WTC11 (cell line): ENCODE data around the gene GEMIN7.

Experiments
- ARID4B ChIP-seq: sonication (generic); formaldehyde crosslinking; IDR thresholded peaks from 2 replicates; pipeline ENCODE4 v1.8.0; 2023; ENCODE audit warnings: missing genetic modification reagents, mild to moderate bottlenecking, borderline replicate concordance
- ATF6 ChIP-seq: sonication (generic); formaldehyde crosslinking; IDR thresholded peaks from 2 replicates; pipeline ENCODE4 v1.8.1; 2023; ENCODE audit warnings: mild to moderate bottlenecking, missing genetic modification reagents
- CTCF ChIP-seq: fragments of 200-600 bp; IDR thresholded peaks from 2 replicates; pipeline ENCODE4 v1.8.0; 2022; ENCODE audit warnings: antibody characterized with exemption
- ELF4 ChIP-seq: sonication (generic); formaldehyde crosslinking; IDR thresholded peaks from 2 replicates; pipeline ENCODE4 v1.8.1; 2022; ENCODE audit warnings: low read depth, mild to moderate bottlenecking, moderate library complexity, missing genetic modification reagents
- ERG ChIP-seq: fragments of 250-450 bp; sonication (Bioruptor Pico); IDR thresholded peaks from 2 replicates; pipeline ENCODE4 v1.8.0; 2021; ENCODE audit warnings: mild to moderate bottlenecking
- MAX ChIP-seq: sonication (generic); formaldehyde crosslinking; IDR thresholded peaks from 2 replicates; pipeline ENCODE4 v1.8.0; 2022; ENCODE audit warnings: mild to moderate bottlenecking, missing genetic modification reagents
- NR3C1 ChIP-seq: sonication (generic); formaldehyde crosslinking; conservative IDR thresholded peaks from 2 replicates; pipeline ENCODE4 v1.8.1; 2023; ENCODE audit warnings: low read depth, mild to moderate bottlenecking, missing genetic modification reagents
- PRDM15 ChIP-seq: sonication (generic); formaldehyde crosslinking; IDR thresholded peaks from 2 replicates; pipeline ENCODE4 v1.8.0; 2022; ENCODE audit warnings: missing genetic modification reagents

GRCh38 chr19:45035755-45036154, 43.3 kb upstream of the GEMIN7 start:
- TF ChIP-seq MAX (CRISPR knock-in tag) (no peak), ELF4 (CRISPR knock-in tag) (no peak), CTCF (no peak), ATF6 (CRISPR knock-in tag) (no peak), NR3C1 (CRISPR knock-in tag) (no peak), PRDM15 (CRISPR knock-in tag) (no peak), ERG (CRISPR knock-in tag) (no peak), ARID4B (CRISPR knock-in tag) (no peak)
